Lower leg skin (tissue), 4 donors: ENCODE data around the gene VWA5B1. TPM values are rescaled to one million over a fixed set of nuclear protein-coding genes. Genes with fewer than 3 reads are reported as not detected.

Source experiments
- DNase-seq, 2 donors: peaks; one replicate each; pipeline ENCODE4 v3.0.0-alpha.2; 2019; ENCODE audit warnings: low spot score in 2 of 2
- H3K4me3 ChIP-seq: fragments of 200-600 bp; sonication (generic); 2 replicates; pipeline ENCODE4 v1.5.1; 2017; ENCODE audit warnings: mild to moderate bottlenecking, low read depth; ENCODE audit not compliant: poor library complexity, severe bottlenecking
- CTCF ChIP-seq, 3 donors: fragments of 450-650 bp; IDR thresholded peaks; one replicate each; pipeline ENCODE4 v1.5.1; 2016; ENCODE audit warnings: antibody characterized with exemption in 3 of 3, mild to moderate bottlenecking in 3 of 3, moderate library complexity in 2 of 3
- POLR2A ChIP-seq, 2 donors: fragments of 450-650 bp; IDR thresholded peaks; one replicate each; pipeline ENCODE4 v1.6.1; 2016 to 2017; ENCODE audit warnings: antibody characterized with exemption in 2 of 2, mild to moderate bottlenecking in 1 of 2, moderate library complexity in 1 of 2
- WGBS, 2 donors: methylation state at CpG; one replicate each; pipeline ENCODE4 v1.1.5; 2018; 5-methylcytosine and 5-hydroxymethylcytosine counted together
- intact Hi-C: fragments of 100-400 bp; cut with DNase I; formaldehyde crosslinking; loops from one replicate; pipeline ENCODE4 v1.15.0; 2023; ENCODE audit warnings: low total_unique reads
- total RNA-seq, 4 donors: library from RNA; depleted of rRNA; stranded (reverse); fragments of >200 nt; gene quantifications; one replicate each; pipeline ENCODE4 v1.1.0, GENCODE V29; 2016

VWA5B1 gene
- total RNA-seq, 4 donors from 2014 or later, result not detected

- no peak for TF ChIP-seq CTCF (IDR thresholded peaks at IDR 0.05)
- TF ChIP-seq POLR2A (IDR thresholded peaks at IDR 0.05), result no peak
- no peak overlapping the region for H3K4me3 ChIP-seq
- peak in 1 of 2 donors; percentile 74 for DNase-seq
- 57 to 66% methylated on average over 13 of the region's 13 CpGs for WGBS, 2 donors
- intact Hi-C loops, result no loop called here
Measured at GRCh38 chr1:20402585-20403422, 112.1 kb downstream of the VWA5B1 start.

- TF ChIP-seq CTCF (IDR thresholded peaks at IDR 0.05) (no peak), POLR2A (IDR thresholded peaks at IDR 0.05) (no peak)
- intact Hi-C loops, result no loop called here
- WGBS, 2 donors, result 81 to 87% methylated on average over 8 of the region's 8 CpGs
- DNase-seq, result peak in 1 of 2 donors; percentile 61
- no peak overlapping the region for H3K4me3 ChIP-seq
Measured at GRCh38 chr1:20403423-20404145, 112.9 kb downstream of the VWA5B1 start.

GRCh38 chr1:20404466-20404865 is 113.8 kb downstream of the VWA5B1 start:
- intact Hi-C loops, result no loop called here
- H3K4me3 ChIP-seq, result no peak overlapping the region
- peak in 1 of 2 donors; percentile 77 for DNase-seq
- no peak for TF ChIP-seq CTCF (IDR thresholded peaks at IDR 0.05)
- WGBS, 2 donors, result 32 to 39% methylated on average over 7 to 9 of the region's 9 CpGs

Other genes starting within 250 kb of the VWA5B1 start
- 1 to 10 TPM in 1 of 4 donors, under 1 TPM in 1, not detected in 2; 0.78 to 4.0 TPM for gene PLA2G5, start 220.7 kb upstream of the VWA5B1 start, total RNA-seq
- not detected for gene PLA2G2D, start 171.3 kb upstream of the VWA5B1 start, total RNA-seq
- 10 to 100 TPM; 19.9 to 29.0 (median 24.6) TPM for gene PLA2G2F, start 151.6 kb upstream of the VWA5B1 start, total RNA-seq
- gene UBXN10, start 104.8 kb upstream of the VWA5B1 start, total RNA-seq, result under 1 TPM in 3 of 4 donors, not detected in 1; 0.12 to 0.91 (median 0.81) TPM
- under 1 TPM in 1 of 4 donors, not detected in 3; 0.10 TPM for gene PLA2G2C, start 104.4 kb upstream of the VWA5B1 start, total RNA-seq
- gene CAMK2N1, start 195.3 kb downstream of the VWA5B1 start, total RNA-seq, result 10 to 100 TPM in 2 of 4 donors, 1 to 10 TPM in 2; 3.8 to 13.3 (median 8.4) TPM
- gene MUL1, start 217.3 kb downstream of the VWA5B1 start, total RNA-seq, result 10 to 100 TPM; 32.7 to 46.2 (median 37.4) TPM